Gastroesophageal sphincter (tissue), 4 donors: ENCODE results near the gene PCSK5. TPM values are rescaled to one million over a fixed set of nuclear protein-coding genes. Genes with fewer than 3 reads are reported as not detected.

Experiments
- ATAC-seq: fragments of 150-250 bp; one replicate; pipeline ENCODE4 v1.9.1; 2016; ENCODE audit warnings: mild to moderate bottlenecking, moderate library complexity
- H3K27ac ChIP-seq, 4 donors: fragments of 200-600 bp; sonication (generic) in 3 of 4; 1 replicate in 3 of 4; 2 replicates in 1 of 4; pipeline ENCODE4 v1.5.1; 2016 to 2019
- H3K27me3 ChIP-seq: fragments of 200-600 bp; sonication (generic); one replicate; pipeline ENCODE4 v1.5.1; 2019
- H3K36me3 ChIP-seq, 2 donors: fragments of 200-600 bp; sonication (generic); one replicate each; pipeline ENCODE4 v1.5.1; 2019; ENCODE audit warnings: control low read depth in 1 of 2
- H3K4me1 ChIP-seq, 3 donors: fragments of 200-600 bp; sonication (generic); 1 replicate in 2 of 3; 2 replicates in 1 of 3; pipeline ENCODE4 v1.5.1; 2016 to 2019; ENCODE audit warnings: control low read depth in 2 of 3
- H3K4me3 ChIP-seq, 2 donors: fragments of 200-600 bp; sonication (generic); one replicate each; pipeline ENCODE4 v1.5.1; 2019; ENCODE audit warnings: mild to moderate bottlenecking in 1 of 2, moderate library complexity in 1 of 2
- H3K9me3 ChIP-seq, 3 donors: fragments of 200-600 bp; sonication (generic); one replicate each; pipeline ENCODE4 v1.5.1; 2017 to 2019; ENCODE audit warnings: control low read depth in 2 of 3
- EP300 ChIP-seq: sonication (generic); formaldehyde crosslinking; IDR thresholded peaks from one replicate; pipeline ENCODE4 v1.6.1; 2017; ENCODE audit warnings: antibody characterized with exemption, mild to moderate bottlenecking
- POLR2A ChIP-seq, 2 donors: fragments of 450-650 bp; IDR thresholded peaks; one replicate each; pipeline ENCODE4 v1.6.1; 2017; ENCODE audit warnings: antibody characterized with exemption in 2 of 2, mild to moderate bottlenecking in 2 of 2, moderate library complexity in 1 of 2
- POLR2AphosphoS5 ChIP-seq: sonication (generic); formaldehyde crosslinking; IDR thresholded peaks from one replicate; pipeline ENCODE4 v1.6.1; 2017; ENCODE audit warnings: antibody characterized with exemption
- WGBS, 2 donors: methylation state at CpG; one replicate each; pipeline ENCODE4 v1.1.5; 2018; ENCODE audit warnings: low coverage in 1 of 2; 5-methylcytosine and 5-hydroxymethylcytosine counted together
- total RNA-seq, 4 donors: library from RNA; depleted of rRNA; stranded (reverse); fragments of >200 nt; gene quantifications; one replicate each; pipeline ENCODE4 v1.1.0, GENCODE V29; 2016
- TF ChIP-seq, protein P1 (sequence below), 4 experiments: fragments of 200-600 bp in 2 of 4; fragments of 450-650 bp in 2 of 4; sonication (generic) in 1 of 4; IDR thresholded peaks; one replicate each; pipeline ENCODE4 v1.5.1; 2017 to 2019; ENCODE audit warnings: antibody characterized with exemption in 4 of 4, mild to moderate bottlenecking in 2 of 4, moderate library complexity in 2 of 4

The PCSK5 gene
- total RNA-seq, 4 donors from 2014 or later: 20.1 to 37.3 (median 28.1) TPM

DNA sequence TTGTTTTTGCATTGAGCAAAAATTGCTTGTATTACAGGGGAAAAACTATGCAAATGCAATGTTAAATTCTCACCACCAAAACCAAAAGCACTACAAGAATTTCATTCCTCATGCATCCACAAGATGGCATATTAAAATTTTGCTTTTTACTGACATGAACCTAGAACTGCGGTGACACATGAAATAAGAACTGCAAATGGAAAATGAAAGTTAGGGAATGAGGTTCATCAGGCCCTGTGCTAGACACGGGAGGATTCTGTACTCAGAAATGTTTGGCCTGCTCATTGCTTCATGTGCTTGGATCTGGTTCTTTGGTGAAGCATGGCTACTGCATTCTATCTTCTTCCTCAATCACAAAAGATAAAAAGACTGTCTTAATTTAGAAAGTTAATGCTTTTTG lies 512.9 kb downstream of the PCSK5 start:
- Histone ChIP-seq H3K27me3 (no peaks in the 10 kb centered on the region), H3K4me1 (peaks cover 0 to 8% (median 0%) of the 10 kb centered on the region in 3 donors), H3K9me3 (no peaks in the 10 kb centered on the region), H3K4me3 (no peak overlapping the region), H3K36me3 (no peaks in the 10 kb centered on the region), H3K27ac (peak overlapping the region in 1 of 4 donors; percentile 4)
- TF ChIP-seq, protein P1, sequence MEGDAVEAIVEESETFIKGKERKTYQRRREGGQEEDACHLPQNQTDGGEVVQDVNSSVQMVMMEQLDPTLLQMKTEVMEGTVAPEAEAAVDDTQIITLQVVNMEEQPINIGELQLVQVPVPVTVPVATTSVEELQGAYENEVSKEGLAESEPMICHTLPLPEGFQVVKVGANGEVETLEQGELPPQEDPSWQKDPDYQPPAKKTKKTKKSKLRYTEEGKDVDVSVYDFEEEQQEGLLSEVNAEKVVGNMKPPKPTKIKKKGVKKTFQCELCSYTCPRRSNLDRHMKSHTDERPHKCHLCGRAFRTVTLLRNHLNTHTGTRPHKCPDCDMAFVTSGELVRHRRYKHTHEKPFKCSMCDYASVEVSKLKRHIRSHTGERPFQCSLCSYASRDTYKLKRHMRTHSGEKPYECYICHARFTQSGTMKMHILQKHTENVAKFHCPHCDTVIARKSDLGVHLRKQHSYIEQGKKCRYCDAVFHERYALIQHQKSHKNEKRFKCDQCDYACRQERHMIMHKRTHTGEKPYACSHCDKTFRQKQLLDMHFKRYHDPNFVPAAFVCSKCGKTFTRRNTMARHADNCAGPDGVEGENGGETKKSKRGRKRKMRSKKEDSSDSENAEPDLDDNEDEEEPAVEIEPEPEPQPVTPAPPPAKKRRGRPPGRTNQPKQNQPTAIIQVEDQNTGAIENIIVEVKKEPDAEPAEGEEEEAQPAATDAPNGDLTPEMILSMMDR (IDR thresholded peaks at IDR 0.05): peak; percentile 28 to 77 (median 70)
- no peak for TF ChIP-seq POLR2AphosphoS5
- TF ChIP-seq EP300: no peak
- TF ChIP-seq POLR2A (IDR thresholded peaks at IDR 0.05): no peak
- WGBS, 2 donors: 0 to 3% methylated on average over 2 of the region's 2 CpGs
- ATAC-seq: peak; percentile 84

DNA sequence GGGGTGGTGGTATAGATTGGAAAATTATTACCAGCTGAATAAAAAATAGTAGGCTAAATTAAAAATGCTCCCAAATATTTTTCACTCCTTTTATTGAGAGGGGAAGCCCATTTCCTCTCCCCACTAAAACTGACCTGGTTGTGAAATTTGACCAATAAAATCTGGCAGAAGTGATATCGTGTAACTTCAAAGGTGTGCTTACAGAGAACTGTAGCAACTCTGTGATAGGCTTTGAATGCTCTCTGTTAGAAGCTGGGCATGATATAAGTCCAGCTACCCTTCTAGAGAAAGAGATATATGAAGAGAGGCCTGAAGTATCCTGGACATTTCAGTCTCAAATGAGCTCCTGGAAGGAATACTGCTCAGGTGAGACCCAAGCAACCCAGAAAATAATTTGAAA lies 513.9 kb downstream of the PCSK5 start:
- Histone ChIP-seq H3K27ac (no peak overlapping the region), H3K4me3 (no peak overlapping the region), H3K9me3 (no peaks in the 10 kb centered on the region), H3K27me3 (no peaks in the 10 kb centered on the region), H3K4me1 (peaks cover 0 to 8% (median 0%) of the 10 kb centered on the region in 3 donors), H3K36me3 (no peaks in the 10 kb centered on the region)
- 77 to 86% methylated on average over 1 of the region's 1 CpG for WGBS, 2 donors
- ATAC-seq: no peak
- TF ChIP-seq EP300: no peak
- TF ChIP-seq, protein P1 (IDR thresholded peaks at IDR 0.05): no peak
- TF ChIP-seq POLR2A (IDR thresholded peaks at IDR 0.05): no peak
- no peak for TF ChIP-seq POLR2AphosphoS5

DNA sequence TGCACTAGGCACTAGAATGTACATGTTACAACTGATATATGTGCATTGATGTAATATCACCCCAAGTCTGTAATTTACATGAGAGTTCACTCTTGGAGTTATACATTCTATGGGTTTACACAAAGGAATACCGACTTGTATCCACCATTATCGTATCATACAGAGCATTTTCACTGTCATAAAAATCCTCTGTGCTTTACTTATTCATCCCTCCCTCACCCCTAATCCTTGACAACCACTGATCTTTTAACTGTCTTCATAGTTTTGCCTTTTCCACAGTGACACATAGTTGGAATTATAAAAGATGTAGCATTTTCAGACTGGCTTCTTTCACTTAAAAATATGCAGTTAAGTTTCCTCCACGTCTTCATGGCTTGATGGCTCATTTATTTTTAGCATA lies 514.9 kb downstream of the PCSK5 start:
- Histone ChIP-seq H3K27ac (no peak overlapping the region), H3K4me1 (peaks cover 0 to 8% (median 0%) of the 10 kb centered on the region in 3 donors), H3K27me3 (no peaks in the 10 kb centered on the region), H3K36me3 (no peaks in the 10 kb centered on the region), H3K9me3 (no peaks in the 10 kb centered on the region), H3K4me3 (no peak overlapping the region)
- TF ChIP-seq POLR2AphosphoS5: no peak
- WGBS, 2 donors: 44 to 57% methylated on average over 3 of the region's 3 CpGs
- no peak for ATAC-seq

DNA sequence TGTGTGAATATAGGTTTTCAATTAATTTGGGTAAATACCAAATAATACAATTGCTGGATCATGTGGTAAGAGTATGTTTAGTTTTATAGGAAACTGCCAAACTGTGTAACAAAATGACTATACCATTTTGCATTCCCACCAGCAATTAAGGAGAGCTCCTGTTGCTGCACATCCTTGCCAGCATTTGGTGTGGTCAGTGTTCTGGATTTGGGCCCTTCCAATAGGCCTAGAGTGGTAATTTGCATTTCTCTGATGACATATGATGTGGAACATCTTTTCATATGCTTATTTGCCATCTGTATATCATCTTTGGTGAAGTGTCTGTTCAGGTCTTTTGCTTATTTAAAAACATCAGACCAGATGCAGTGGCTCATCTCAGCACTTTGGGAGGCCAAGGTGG lies 515.4 kb downstream of the PCSK5 start:
- TF ChIP-seq POLR2A (IDR thresholded peaks at IDR 0.05) (no peak), EP300 (no peak), POLR2AphosphoS5 (no peak)
- TF ChIP-seq, protein P1 (IDR thresholded peaks at IDR 0.05): no peak
- Histone ChIP-seq H3K9me3 (no peaks in the 10 kb centered on the region), H3K36me3 (no peaks in the 10 kb centered on the region), H3K27me3 (no peaks in the 10 kb centered on the region), H3K4me1 (peaks cover 0 to 8% (median 0%) of the 10 kb centered on the region in 3 donors), H3K4me3 (no peak overlapping the region), H3K27ac (no peak overlapping the region)
- no peak for ATAC-seq
